Gastrocnemius medialis (tissue), 4 donors: ENCODE results near the gene FSIP1.

ENCODE experiments used
- POLR2A ChIP-seq, 2 donors: fragments of 450-650 bp; IDR thresholded peaks; one replicate each; pipeline ENCODE4 v1.6.1; 2017; ENCODE audit warnings: antibody characterized with exemption in 2 of 2, mild to moderate bottlenecking in 2 of 2, moderate library complexity in 2 of 2
- TF ChIP-seq, protein P1 (sequence below), 5 experiments: fragments of 450-650 bp in 3 of 5; fragments of 200-600 bp in 2 of 5; sonication (generic) in 2 of 5; IDR thresholded peaks in 4 of 5; conservative IDR thresholded peaks in 1 of 5; 1 replicate in 4 of 5; 2 replicates in 1 of 5; pipeline ENCODE4 v1.5.1; 2016 to 2019; ENCODE audit warnings: antibody characterized with exemption in 5 of 5, mild to moderate bottlenecking in 3 of 5, moderate library complexity in 3 of 5

DNA sequence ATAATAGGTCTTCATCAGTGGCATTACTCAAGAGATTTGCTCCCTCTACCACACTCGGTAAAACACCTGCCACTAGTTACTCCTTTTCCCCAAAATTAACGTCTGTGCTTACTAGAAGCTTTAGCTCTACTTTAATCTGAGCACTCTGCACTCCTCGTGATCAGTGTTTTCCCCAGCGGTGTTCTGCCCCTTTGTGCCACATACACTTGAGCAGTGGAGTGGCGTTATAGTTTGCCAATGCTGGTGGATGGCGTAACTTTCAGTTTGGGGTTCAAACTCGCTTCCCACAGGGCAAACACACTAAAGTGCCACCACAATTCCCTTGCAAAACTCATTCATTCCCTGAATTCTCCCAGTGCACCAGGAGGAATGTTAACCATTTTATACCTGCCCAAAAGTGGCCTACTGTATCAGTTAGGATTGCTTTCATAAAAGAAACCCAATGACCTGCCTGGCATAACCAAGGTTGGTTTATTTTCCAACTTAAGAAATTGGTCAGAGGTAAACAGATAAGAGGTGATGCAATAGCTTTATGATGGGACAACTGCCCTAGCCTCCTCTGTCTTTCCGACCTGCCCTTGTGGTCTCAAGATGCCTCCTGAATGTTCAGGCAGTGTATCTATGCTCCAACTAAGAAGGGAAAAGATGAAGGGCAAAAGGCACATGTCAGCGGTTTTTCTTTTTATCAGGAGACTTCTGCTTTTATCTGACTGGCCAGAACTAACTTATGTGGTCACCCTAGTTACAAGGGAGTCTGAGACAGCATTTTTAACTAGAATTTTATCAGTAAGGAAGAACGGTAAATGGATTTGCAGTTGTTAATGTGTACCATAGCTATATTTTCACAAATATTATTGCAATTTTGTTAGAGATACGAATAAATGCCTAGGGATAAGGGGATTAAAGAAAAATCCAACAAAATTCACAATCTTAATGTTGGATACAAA lies 83.9 kb downstream of the FSIP1 start:
- TF ChIP-seq, protein P1, sequence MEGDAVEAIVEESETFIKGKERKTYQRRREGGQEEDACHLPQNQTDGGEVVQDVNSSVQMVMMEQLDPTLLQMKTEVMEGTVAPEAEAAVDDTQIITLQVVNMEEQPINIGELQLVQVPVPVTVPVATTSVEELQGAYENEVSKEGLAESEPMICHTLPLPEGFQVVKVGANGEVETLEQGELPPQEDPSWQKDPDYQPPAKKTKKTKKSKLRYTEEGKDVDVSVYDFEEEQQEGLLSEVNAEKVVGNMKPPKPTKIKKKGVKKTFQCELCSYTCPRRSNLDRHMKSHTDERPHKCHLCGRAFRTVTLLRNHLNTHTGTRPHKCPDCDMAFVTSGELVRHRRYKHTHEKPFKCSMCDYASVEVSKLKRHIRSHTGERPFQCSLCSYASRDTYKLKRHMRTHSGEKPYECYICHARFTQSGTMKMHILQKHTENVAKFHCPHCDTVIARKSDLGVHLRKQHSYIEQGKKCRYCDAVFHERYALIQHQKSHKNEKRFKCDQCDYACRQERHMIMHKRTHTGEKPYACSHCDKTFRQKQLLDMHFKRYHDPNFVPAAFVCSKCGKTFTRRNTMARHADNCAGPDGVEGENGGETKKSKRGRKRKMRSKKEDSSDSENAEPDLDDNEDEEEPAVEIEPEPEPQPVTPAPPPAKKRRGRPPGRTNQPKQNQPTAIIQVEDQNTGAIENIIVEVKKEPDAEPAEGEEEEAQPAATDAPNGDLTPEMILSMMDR (IDR thresholded peaks at IDR 0.05 in 4 of 5, conservative IDR thresholded peaks at IDR 0.05 in 1 of 5), result no peak
- no peak for TF ChIP-seq POLR2A (IDR thresholded peaks at IDR 0.05)
